Memory B cell (primary cell): ENCODE data around the gene TMC3.
"Not testable (repeated sequence)": the region's sequence is repeated elsewhere in the genome, so short reads cannot be mapped to it uniquely, and the experiment has no call there.

Experiments
- ATAC-seq: fragments of 150-1000 bp; cut with Tn5 transposase; 2 replicates; pipeline ENCODE4 v1.10.0; 2021; ENCODE audit warnings: low read depth, mild to moderate bottlenecking, moderate library complexity
- DNase-seq, 2 donors: peaks; one replicate each; pipeline ENCODE4 v3.0.0; 2022; ENCODE audit warnings: low spot score in 2 of 2
- H3K27ac Mint-ChIP-seq: one replicate; pipeline ENCODE4 v1.8.0; 2022; ENCODE audit warnings: mild to moderate bottlenecking, moderate library complexity, mixed read lengths
- H3K27me3 Mint-ChIP-seq: one replicate; pipeline ENCODE4 v1.8.0; 2022; ENCODE audit warnings: mixed read lengths
- H3K36me3 Mint-ChIP-seq: one replicate; pipeline ENCODE4 v1.8.0; 2022; ENCODE audit warnings: mild to moderate bottlenecking, mixed read lengths
- H3K4me1 Mint-ChIP-seq: one replicate; pipeline ENCODE4 v1.8.0; 2022; ENCODE audit warnings: mixed read lengths
- H3K4me3 Mint-ChIP-seq: one replicate; pipeline ENCODE4 v1.8.0; 2022; ENCODE audit warnings: mild to moderate bottlenecking, moderate library complexity, mixed read lengths
- H3K9me3 Mint-ChIP-seq: one replicate; pipeline ENCODE4 v1.8.0; 2022; ENCODE audit warnings: mixed read lengths

The TMC3 gene

GRCh38 chr15:81373775-81374395 lies at the start of gene TMC3:
Gene TMC3, minus strand, starts transcription at chr15:81374213. Its CDS starts 136 bp downstream, at chr15:81374077.
- no peaks in the 10 kb centered on the region for H3K27me3 Mint-ChIP-seq
- H3K9me3 Mint-ChIP-seq = no peaks in the 10 kb centered on the region
- no peak within 1 kb of the TSS for H3K4me3 Mint-ChIP-seq
- ATAC-seq (no peak), DNase-seq (no peak)
- no peak within 1 kb of the TSS for H3K27ac Mint-ChIP-seq
- no peaks in the 10 kb centered on the region for H3K4me1 Mint-ChIP-seq
- H3K36me3 Mint-ChIP-seq = peaks cover 2% of the 10 kb centered on the region

GRCh38 chr15:81421461-81421860 lies 47.4 kb upstream of the TMC3 start:
- Mint-ChIP-seq H3K4me1 (no peaks in the 10 kb centered on the region), H3K9me3 (no peaks in the 10 kb centered on the region), H3K27me3 (no peaks in the 10 kb centered on the region), H3K36me3 (no peaks in the 10 kb centered on the region), H3K4me3 (no peak overlapping the region), H3K27ac (no peak overlapping the region)
- DNase-seq (no peak), ATAC-seq (no peak)

- Mint-ChIP-seq H3K27ac (no peak overlapping the region), H3K27me3 (peaks cover 10% of the 10 kb centered on the region)
- ATAC-seq = no peak
Observed at GRCh38 chr15:81419332-81419943, 45.4 kb upstream of the TMC3 start.

DNA sequence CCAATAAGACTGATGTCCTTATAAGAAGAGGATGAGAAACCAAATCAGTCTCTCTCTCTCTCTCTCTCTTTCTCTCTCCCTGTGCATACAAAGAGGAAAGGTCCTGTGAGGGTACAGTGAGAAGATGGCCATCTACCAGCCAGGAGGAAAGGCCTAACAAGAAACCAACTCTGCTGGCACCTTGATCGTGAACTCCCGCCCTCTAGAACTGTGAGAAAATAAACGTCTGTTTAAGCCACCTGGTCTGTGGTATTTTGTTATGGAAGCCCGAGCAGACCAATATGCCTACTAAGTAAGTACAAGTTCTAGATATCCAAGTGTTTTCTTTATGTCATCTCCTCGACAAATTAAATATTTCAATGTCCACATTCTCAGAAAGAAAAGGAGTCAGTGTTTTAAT lies 44.9 kb upstream of the TMC3 start:
- Mint-ChIP-seq H3K4me1 (no peaks in the 10 kb centered on the region), H3K4me3 (no peak overlapping the region), H3K27ac (no peak overlapping the region), H3K9me3 (no peaks in the 10 kb centered on the region), H3K36me3 (no peaks in the 10 kb centered on the region), H3K27me3 (peaks cover 12% of the 10 kb centered on the region)
- DNase-seq (no peak), ATAC-seq (no peak)

More at GRCh38 chr15:81419332-81419943, 45.4 kb upstream of the TMC3 start:
- Mint-ChIP-seq H3K36me3 (no peaks in the 10 kb centered on the region), H3K9me3 (no peaks in the 10 kb centered on the region), H3K4me3 (no peak overlapping the region), H3K4me1 (no peaks in the 10 kb centered on the region)
- no peak for DNase-seq

GRCh38 chr15:81418444-81418843 lies 44.4 kb upstream of the TMC3 start:
- H3K27me3 Mint-ChIP-seq = peaks cover 13% of the 10 kb centered on the region
- H3K4me3 Mint-ChIP-seq = no peak overlapping the region
- no peaks in the 10 kb centered on the region for H3K9me3 Mint-ChIP-seq
- DNase-seq = no peak
- no peak overlapping the region for H3K27ac Mint-ChIP-seq
- no peaks in the 10 kb centered on the region for H3K4me1 Mint-ChIP-seq
- ATAC-seq = no peak
- no peaks in the 10 kb centered on the region for H3K36me3 Mint-ChIP-seq

DNA sequence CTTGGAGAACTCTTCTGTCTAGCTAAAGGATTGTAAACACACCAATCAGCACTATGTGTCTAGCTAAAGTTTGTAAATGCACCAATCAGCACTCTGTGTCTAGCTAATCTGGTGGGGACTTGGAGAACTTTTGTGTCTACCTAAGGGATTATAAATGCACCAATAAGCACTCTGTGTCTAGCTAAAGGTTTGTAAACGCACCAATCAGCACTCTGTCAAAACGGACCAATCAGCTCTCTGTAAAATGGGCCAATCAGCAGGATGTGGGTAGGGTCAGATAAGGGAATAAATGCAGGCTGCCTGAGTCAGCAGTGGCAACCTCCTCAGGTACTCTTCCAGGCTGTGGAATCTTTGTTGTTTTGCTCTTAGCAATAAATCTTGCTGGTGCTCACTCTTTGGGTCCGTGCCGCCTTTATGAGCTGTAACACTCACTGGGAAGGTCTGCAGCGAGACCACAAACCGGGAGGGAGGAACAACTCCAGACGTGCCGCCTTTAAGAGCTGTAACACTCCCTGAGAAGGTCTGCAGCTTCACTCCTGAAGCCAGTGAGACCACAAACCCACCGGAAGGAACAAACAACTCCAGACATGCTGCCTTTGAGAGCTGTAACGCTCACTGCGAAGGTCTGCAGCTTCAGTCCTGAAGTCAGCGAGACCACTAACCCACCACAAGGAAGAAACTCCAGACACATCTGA lies 40.4 kb upstream of the TMC3 start:
- not testable (repeated sequence) for DNase-seq, H3K4me1 Mint-ChIP-seq, ATAC-seq, H3K27ac Mint-ChIP-seq, H3K9me3 Mint-ChIP-seq, H3K36me3 Mint-ChIP-seq, H3K4me3 Mint-ChIP-seq
- H3K27me3 Mint-ChIP-seq = peaks cover 18% of the 10 kb centered on the region

- peaks cover 18% of the 10 kb centered on the region for H3K27me3 Mint-ChIP-seq
- H3K9me3 Mint-ChIP-seq = no peaks in the 10 kb centered on the region
- DNase-seq = no peak
- ATAC-seq = no peak
- H3K4me3 Mint-ChIP-seq = no peak overlapping the region
- no peaks in the 10 kb centered on the region for H3K36me3 Mint-ChIP-seq
- no peak overlapping the region for H3K27ac Mint-ChIP-seq
- no peaks in the 10 kb centered on the region for H3K4me1 Mint-ChIP-seq
Observed at GRCh38 chr15:81413851-81414250, 39.8 kb upstream of the TMC3 start.

GRCh38 chr15:81411969-81412633 lies 38.1 kb upstream of the TMC3 start:
- H3K9me3 Mint-ChIP-seq = no peaks in the 10 kb centered on the region
- H3K4me3 Mint-ChIP-seq = no peak overlapping the region
- no peaks in the 10 kb centered on the region for H3K36me3 Mint-ChIP-seq
- ATAC-seq (no peak), DNase-seq (no peak)
- no peaks in the 10 kb centered on the region for H3K4me1 Mint-ChIP-seq
- no peak overlapping the region for H3K27ac Mint-ChIP-seq
- H3K27me3 Mint-ChIP-seq = peaks cover 18% of the 10 kb centered on the region

- Mint-ChIP-seq H3K36me3 (no peaks in the 10 kb centered on the region), H3K9me3 (no peaks in the 10 kb centered on the region), H3K4me1 (no peaks in the 10 kb centered on the region), H3K4me3 (no peak overlapping the region), H3K27ac (no peak overlapping the region), H3K27me3 (peaks cover 17% of the 10 kb centered on the region)
- ATAC-seq = no peak
- no peak for DNase-seq
Observed at GRCh38 chr15:81411051-81411450, 37.0 kb upstream of the TMC3 start.

DNA sequence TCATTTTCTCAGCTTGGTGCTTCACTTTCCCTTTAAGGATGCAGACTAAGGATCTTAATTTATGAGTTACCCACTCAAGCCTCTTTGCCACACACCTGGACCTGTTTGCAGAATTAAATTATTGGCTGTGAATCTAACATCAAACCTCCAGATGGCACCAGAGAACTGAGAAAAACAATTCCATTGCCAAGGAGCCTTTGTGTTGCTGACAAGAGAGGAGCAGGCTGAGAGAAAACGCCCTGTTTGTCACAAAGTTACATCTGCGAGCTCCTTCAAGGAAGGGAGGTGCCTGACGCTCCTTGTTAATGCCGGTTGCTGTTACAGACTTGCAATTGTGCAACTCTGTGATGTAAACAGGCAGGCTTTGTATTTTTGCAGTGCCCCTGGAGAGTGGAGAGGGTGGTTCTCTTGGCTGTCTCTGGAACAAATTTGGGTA lies 36.3 kb upstream of the TMC3 start:
- peak in 1 of 2 donors; percentile 11 for DNase-seq
- Mint-ChIP-seq H3K4me3 (no peak overlapping the region), H3K27ac (no peak overlapping the region), H3K36me3 (no peaks in the 10 kb centered on the region), H3K9me3 (no peaks in the 10 kb centered on the region), H3K4me1 (no peaks in the 10 kb centered on the region), H3K27me3 (peaks cover 13% of the 10 kb centered on the region)
- peak; percentile 55 for ATAC-seq

DNA sequence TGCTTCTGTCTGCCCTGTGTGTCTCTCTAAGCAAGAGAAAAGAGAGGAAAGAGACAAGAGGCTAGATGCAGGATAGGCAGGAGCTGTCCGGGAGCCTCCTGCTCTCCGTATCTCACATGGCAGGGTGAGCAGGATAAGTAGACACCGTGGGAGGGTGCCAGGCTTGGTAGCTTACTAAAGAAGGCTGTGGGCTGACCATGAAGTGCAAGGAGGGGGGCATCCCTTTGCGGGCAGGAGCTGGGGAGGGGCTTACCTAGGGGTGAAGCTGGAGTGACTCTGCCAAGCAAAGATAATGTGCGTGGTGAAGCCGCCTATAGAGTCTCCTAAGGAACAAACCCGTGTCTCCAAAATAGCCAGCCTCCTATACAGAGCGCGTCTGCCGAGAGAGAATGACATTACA lies 33.7 kb upstream of the TMC3 start:
- ATAC-seq (no peak), DNase-seq (no peak)
- no peak overlapping the region for H3K27ac Mint-ChIP-seq
- H3K4me1 Mint-ChIP-seq = no peaks in the 10 kb centered on the region
- H3K9me3 Mint-ChIP-seq = no peaks in the 10 kb centered on the region
- H3K27me3 Mint-ChIP-seq = peaks cover 8% of the 10 kb centered on the region
- no peak overlapping the region for H3K4me3 Mint-ChIP-seq
- H3K36me3 Mint-ChIP-seq = no peaks in the 10 kb centered on the region

- no peak for DNase-seq
- no peak for ATAC-seq
- H3K4me1 Mint-ChIP-seq = no peaks in the 10 kb centered on the region
- no peak overlapping the region for H3K27ac Mint-ChIP-seq
- no peak overlapping the region for H3K4me3 Mint-ChIP-seq
- no peaks in the 10 kb centered on the region for H3K36me3 Mint-ChIP-seq
- peaks cover 8% of the 10 kb centered on the region for H3K27me3 Mint-ChIP-seq
- no peaks in the 10 kb centered on the region for H3K9me3 Mint-ChIP-seq
Observed at GRCh38 chr15:81407176-81407575, 33.2 kb upstream of the TMC3 start.

DNA sequence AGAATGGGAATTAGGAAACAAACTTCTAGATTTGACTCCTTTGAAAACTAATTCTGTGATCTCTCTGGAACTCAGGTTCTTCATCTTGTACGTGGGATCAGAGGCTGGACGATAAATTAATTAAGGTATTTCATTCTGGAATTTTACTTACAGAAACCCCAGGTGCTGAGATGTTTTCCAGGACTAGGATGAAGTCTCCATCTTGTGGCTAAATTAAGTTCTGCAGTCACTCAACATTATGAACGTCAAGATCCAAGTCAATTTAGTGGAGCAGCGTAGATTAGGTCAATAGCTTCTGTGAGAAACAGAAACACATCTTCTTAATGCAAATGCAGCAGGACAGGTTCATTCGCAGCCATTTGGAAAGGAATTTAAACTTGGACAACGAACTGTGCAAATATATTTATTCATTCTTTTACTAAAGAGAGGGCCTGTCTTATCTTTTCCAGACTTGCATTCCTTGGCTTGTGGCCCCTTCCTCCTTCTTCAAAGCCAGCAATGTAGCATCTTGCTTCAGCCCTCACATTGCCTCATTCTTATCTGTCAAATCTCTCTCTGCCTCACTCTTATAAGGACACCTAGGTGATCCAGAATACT lies 26.7 kb upstream of the TMC3 start:
- peak; percentile 27 to 45 for DNase-seq
- Mint-ChIP-seq H3K27me3 (peaks cover 4% of the 10 kb centered on the region), H3K27ac (no peak overlapping the region), H3K36me3 (no peaks in the 10 kb centered on the region), H3K9me3 (no peaks in the 10 kb centered on the region), H3K4me1 (no peaks in the 10 kb centered on the region), H3K4me3 (no peak overlapping the region)
- ATAC-seq = peak; percentile 56
